Measurements from ENCODE around the gene C1QTNF1. TPM values are rescaled to one million over a fixed set of nuclear protein-coding genes. Genes with fewer than 3 reads are reported as not detected.

The C1QTNF1 gene
- polyA plus RNA-seq, 1 of the 3 experiments (the other 2 are of a cell fraction), result 14.3 TPM

GRCh38 chr17:78974635-78975591 is 49.1 kb upstream of the C1QTNF1 start (continued):
- no peak for TF ChIP-seq GABPA (IDR thresholded peaks at IDR 0.05; ENCODE audit: low read depth)
- no peak for TF ChIP-seq PBX3 (IDR thresholded peaks at IDR 0.05)
- no peak for TF ChIP-seq EZH2phosphoT487 (IDR thresholded peaks at IDR 0.05; ENCODE audit: borderline replicate concordance, low read depth)
- TF ChIP-seq NFIC (IDR thresholded peaks at IDR 0.05; ENCODE audit: borderline replicate concordance), result no peak
- no peak for TF ChIP-seq RAD21 (IDR thresholded peaks at IDR 0.05; ENCODE audit: low read length)
- TF ChIP-seq RCOR1 (IDR thresholded peaks at IDR 0.05; ENCODE audit: low read length), result peak; percentile 48; the same call in 1 of the 2 replicates
- 0 out of 2 replicates have a peak, but pooled peaks have one; percentile 21 for TF ChIP-seq POLR2AphosphoS5 (IDR thresholded peaks at IDR 0.05; ENCODE audit: low read depth, low read length)
- TF ChIP-seq REST (IDR thresholded peaks at IDR 0.05; ENCODE audit: low read depth, low read length), result no peak
- peak; percentile 99 for TF ChIP-seq IRF3 (IDR thresholded peaks at IDR 0.05; ENCODE audit: low read depth, low read length)
- TF ChIP-seq USF2 (IDR thresholded peaks at IDR 0.05; ENCODE audit: borderline replicate concordance, low read depth, low read length), result no peak
- peak; percentile 50; the same call in 1 of the 2 replicates for TF ChIP-seq RFX5 (IDR thresholded peaks at IDR 0.05; ENCODE audit: low read length)
- TF ChIP-seq TAF1 (IDR thresholded peaks at IDR 0.05; ENCODE audit: borderline replicate concordance, low read depth, low read length), result no peak
- TF ChIP-seq YY1 (IDR thresholded peaks at IDR 0.05; ENCODE audit: low read depth), result no peak
- no peak for TF ChIP-seq ELF1 (IDR thresholded peaks at IDR 0.05)
- TF ChIP-seq MXI1 (IDR thresholded peaks at IDR 0.05; ENCODE audit: low read depth, low read length), result 0 out of 2 replicates have a peak, but pooled peaks have one; percentile 24
- no peak for TF ChIP-seq MEF2A (IDR thresholded peaks at IDR 0.05; ENCODE audit: borderline replicate concordance, low read depth)
- no peak for TF ChIP-seq USF1 (IDR thresholded peaks at IDR 0.05; ENCODE audit: borderline replicate concordance, low read depth)

All from SK-N-SH (cell line).